HCT116 (cell line): Measurements from ENCODE around the gene OSBP2. TPM values are rescaled to one million over a fixed set of nuclear protein-coding genes. Genes with fewer than 3 reads are reported as not detected.
A peak's percentile ranks its signal among the peaks of the same experiment; 100 is the strongest.

Experiments
- ATAC-seq: fragments of 200-7000 bp; cut with Tn5 transposase; 2 replicates; pipeline ENCODE4 v1.9.1; 2020; ENCODE audit warnings: mild to moderate bottlenecking, moderate library complexity
- BruUV-seq: library from RNA; stranded (reverse); fragments of 400-500 nt; replicated peaks from 2 replicates; lab custom pipeline; 2021; lab: Mats Ljungman, UMichigan
- CTCF ChIA-PET: fragments of 300-600 bp; sonication (Branson Sonifier 250); formaldehyde crosslinking; loops from one replicate; lab custom pipeline; 2021; ENCODE audit warnings: antibody characterized with exemption; lab: Charles Lee
- POLR2A ChIA-PET: fragments of 300-600, 350-600 bp; sonication (Branson Sonifier 250); formaldehyde crosslinking; loops from one replicate; lab custom pipeline; 2021; ENCODE audit warnings: antibody characterized with exemption; lab: Charles Lee
- RAD21 ChIA-PET, 2 experiments: fragments of 300-600 bp; sonication (Branson Sonifier 250); formaldehyde crosslinking; loops; one replicate each; lab custom pipeline; 2023; ENCODE audit warnings: low total read pairs in 2 of 2; ENCODE audit not compliant: uncharacterized antibody in 2 of 2, unreplicated experiment in 2 of 2, low non-redundant PET in 1 of 2; lab: Charles Lee
- DNase-seq: peaks from one replicate; pipeline ENCODE4 v3.0.0-alpha.2; 2010; ENCODE audit warnings: low read depth, low spot score
- H2AFZ ChIP-seq: fragments of 200-600 bp; shearing (Covaris generic), sonication (generic); 2 replicates; pipeline ENCODE4 v1.6.1; 2017; ENCODE audit warnings: low read depth, mixed run types, mixed read lengths, antibody characterized with exemption, low read length; ENCODE audit not compliant: poor library complexity, severe bottlenecking
- H3K27ac ChIP-seq: 2 replicates; pipeline ENCODE4 v1.5.1; 2012; ENCODE audit warnings: low read depth, low read length
- H3K27me3 ChIP-seq: fragments of 200-600 bp; sonication (generic); 2 replicates; pipeline ENCODE4 v1.6.1; 2016; ENCODE audit warnings: mixed run types, low read length, mixed read lengths; ENCODE audit not compliant: insufficient read depth
- H3K36me3 ChIP-seq, 2 experiments: fragments of 200-500 bp in 1 of 2; fragments of 200-600 bp in 1 of 2; sonication (Bioruptor generic) in 1 of 2; sonication (generic) in 1 of 2; 2 replicates each; pipeline versions ENCODE4 v1.5.1 to v1.6.1; 2014 to 2016; ENCODE audit warnings: low read length in 2 of 2, inconsistent platforms in 1 of 2, mixed read lengths in 1 of 2, mixed run types in 1 of 2; ENCODE audit not compliant: insufficient read depth in 2 of 2, control insufficient read depth in 1 of 2
- H3K4me1 ChIP-seq, 2 experiments: fragments of 200-600 bp in 1 of 2; sonication (generic) in 1 of 2; 2 replicates each; pipeline versions ENCODE4 v1.5.1 to v1.6.1; 2012 to 2017; ENCODE audit warnings: low read length in 2 of 2, inconsistent platforms in 1 of 2, mild to moderate bottlenecking in 1 of 2, mixed read lengths in 1 of 2, mixed run types in 1 of 2, moderate library complexity in 1 of 2; ENCODE audit not compliant: insufficient read depth in 2 of 2, control insufficient read depth in 1 of 2
- H3K4me2 ChIP-seq: fragments of 200-600 bp; sonication (generic); 2 replicates; pipeline ENCODE4 v1.6.1; 2017; ENCODE audit warnings: mixed run types, low read length, mixed read lengths
- H3K4me3 ChIP-seq, 2 experiments: fragments of 200-600 bp in 1 of 2; sonication (generic) in 1 of 2; replicated peaks in 1 of 2; 2 replicates each; pipeline ENCODE4 v1.5.1; 2011 to 2016; ENCODE audit warnings: low read length in 2 of 2, control low read depth in 1 of 2, low read depth in 1 of 2, mild to moderate bottlenecking in 1 of 2, mixed read lengths in 1 of 2, mixed run types in 1 of 2
- H3K79me2 ChIP-seq: fragments of 200-600 bp; sonication (generic); 2 replicates; pipeline ENCODE4 v1.6.1; 2017; ENCODE audit warnings: mild to moderate bottlenecking, mixed run types, low read length, moderate library complexity, mixed read lengths; ENCODE audit not compliant: insufficient read depth
- H3K9ac ChIP-seq: fragments of 200-600 bp; sonication (generic); 2 replicates; pipeline ENCODE4 v1.6.1; 2016; ENCODE audit warnings: low read length, mixed read lengths
- H3K9me2 ChIP-seq: fragments of 200-600 bp; sonication (generic), shearing (Covaris generic); 2 replicates; pipeline ENCODE4 v1.6.1; 2017; ENCODE audit warnings: mixed run types, mild to moderate bottlenecking, moderate library complexity; ENCODE audit not compliant: insufficient read depth
- H3K9me3 ChIP-seq, 2 experiments: fragments of 200-500 bp in 1 of 2; fragments of 200-600 bp in 1 of 2; sonication (Bioruptor generic) in 1 of 2; sonication (generic) in 1 of 2; 2 replicates each; pipeline ENCODE4 v1.6.1; 2014 to 2017; ENCODE audit warnings: low read length in 2 of 2, mixed read lengths in 2 of 2, inconsistent platforms in 1 of 2, low read depth in 1 of 2, mild to moderate bottlenecking in 1 of 2, mixed run types in 1 of 2, moderate library complexity in 1 of 2; ENCODE audit not compliant: control insufficient read depth in 1 of 2, insufficient read depth in 1 of 2
- H4K20me1 ChIP-seq: fragments of 200-600 bp; sonication (generic), shearing (Covaris generic); 2 replicates; pipeline ENCODE4 v1.6.1; 2017; ENCODE audit warnings: mixed run types, mild to moderate bottlenecking, moderate library complexity; ENCODE audit not compliant: insufficient read depth
- ATF3 ChIP-seq: IDR thresholded peaks from 2 replicates; pipeline ENCODE4 v1.6.1; 2012
- CEBPB ChIP-seq: IDR thresholded peaks from 2 replicates; pipeline ENCODE4 v1.6.1; 2012; ENCODE audit warnings: low read depth
- CTCF ChIP-seq, 3 experiments: fragments of 200-600 bp in 1 of 3; sonication (generic) in 1 of 3; IDR thresholded peaks in 2 of 3; conservative IDR thresholded peaks in 1 of 3; 2 replicates each; pipeline ENCODE4 v1.5.1; 2012 to 2017; ENCODE audit warnings: low read depth in 2 of 3, low read length in 2 of 3, antibody characterized with exemption in 1 of 3, borderline replicate concordance in 1 of 3, control low read depth in 1 of 3, mild to moderate bottlenecking in 1 of 3, mixed read lengths in 1 of 3, mixed run types in 1 of 3, moderate library complexity in 1 of 3; ENCODE audit not compliant: insufficient read depth in 1 of 3
- EGR1 ChIP-seq: IDR thresholded peaks from 2 replicates; pipeline ENCODE4 v1.6.1; 2012; ENCODE audit warnings: low read depth
- EZH2 ChIP-seq: fragments of 200-600 bp; sonication (generic); IDR thresholded peaks from 2 replicates; pipeline ENCODE4 v1.6.1; 2017; ENCODE audit warnings: antibody characterized with exemption, mixed run types
- MAX ChIP-seq: IDR thresholded peaks from 2 replicates; pipeline ENCODE4 v1.6.1; 2012
- POLR2AphosphoS5 ChIP-seq: IDR thresholded peaks from 2 replicates; pipeline ENCODE4 v1.6.1; 2011; ENCODE audit warnings: mild to moderate bottlenecking, low read depth, low read length, moderate library complexity
- RAD21 ChIP-seq: IDR thresholded peaks from 2 replicates; pipeline ENCODE4 v1.6.1; 2012; ENCODE audit warnings: low read depth, mild to moderate bottlenecking
- SRF ChIP-seq: IDR thresholded peaks from 2 replicates; pipeline ENCODE4 v1.6.1; 2012; ENCODE audit warnings: low read depth
- YY1 ChIP-seq: IDR thresholded peaks from 2 replicates; pipeline ENCODE4 v1.6.1; 2011; ENCODE audit warnings: low read length, low read depth, moderate library complexity, mild to moderate bottlenecking; ENCODE audit not compliant: insufficient replicate concordance; ENCODE audit errors: extremely low read depth
- ZBTB33 ChIP-seq: IDR thresholded peaks from 2 replicates; pipeline ENCODE4 v1.6.1; 2011; ENCODE audit warnings: mild to moderate bottlenecking, low read length, moderate library complexity; ENCODE audit not compliant: insufficient replicate concordance; ENCODE audit errors: extremely low read depth
- ZFX ChIP-seq: fragments of 450-650 bp; IDR thresholded peaks from 2 replicates; pipeline ENCODE4 v1.6.1; 2017
- intact Hi-C: fragments of 100-400 bp; cut with micrococcal nuclease; formaldehyde crosslinking; loops from 2 replicates; pipeline ENCODE4 v1.10.0; 2022
- total RNA-seq: library from RNA; stranded (reverse); gene quantifications from one replicate; pipeline ENCODE4 v1.2.1, GENCODE V29; 2021; ENCODE audit not compliant: unreplicated experiment

Gene OSBP2
- total RNA-seq, 1 experiment from 2014 or later = 12.9 TPM

- H3K79me2 ChIP-seq = no peaks in the 10 kb centered on the region
- ChIA-PET POLR2A (no interaction called here), CTCF (no interaction called here)
- H4K20me1 ChIP-seq = no peaks in the 10 kb centered on the region
- H3K9ac ChIP-seq = no peak overlapping the region
- no peaks in the 10 kb centered on the region for H3K9me3 ChIP-seq
- no peak overlapping the region; the same call in 1 of the 2 replicates for H3K27ac ChIP-seq
- no peaks in the 10 kb centered on the region for H3K36me3 ChIP-seq
- H3K9me2 ChIP-seq = no peaks in the 10 kb centered on the region
- no peak overlapping the region for H3K4me3 ChIP-seq
- H3K27me3 ChIP-seq = no peaks in the 10 kb centered on the region
- no peak overlapping the region for H2AFZ ChIP-seq
- no TSS peak for BruUV-seq
- TF ChIP-seq CTCF (IDR thresholded peaks at IDR 0.05 in 2 of 3, conservative IDR thresholded peaks at IDR 0.05 in 1 of 3; ENCODE audit: borderline replicate concordance in 1 of 3, insufficient read depth in 1 of 3, low read depth in 2 of 3, low read length in 2 of 3) (no peak), SRF (no peak), ATF3 (no peak), ZBTB33 (no peak), MAX (no peak), POLR2AphosphoS5 (no peak), ZFX (no peak), EGR1 (no peak), YY1 (no peak), EZH2 (no peak), RAD21 (no peak), CEBPB (no peak)
- TF ChIP-seq, all 23 proteins: peak for 0
- ATAC-seq (peak; percentile 55), DNase-seq (no peak)
- intact Hi-C loops = no loop called here
- 0 out of 2 replicates have a peak overlapping the region, but pooled peaks have one; percentile 4 for H3K4me2 ChIP-seq
- peaks cover 9 to 16% of the 10 kb centered on the region in 2 experiments for H3K4me1 ChIP-seq
- RAD21 ChIA-PET = no interaction called here
These were observed 187.6 kb downstream of the OSBP2 start for GRCh38 chr22:30882184-30882717.
